ENCODE measurements around the gene FOXS1.

- TF ChIP-seq, protein P1, sequence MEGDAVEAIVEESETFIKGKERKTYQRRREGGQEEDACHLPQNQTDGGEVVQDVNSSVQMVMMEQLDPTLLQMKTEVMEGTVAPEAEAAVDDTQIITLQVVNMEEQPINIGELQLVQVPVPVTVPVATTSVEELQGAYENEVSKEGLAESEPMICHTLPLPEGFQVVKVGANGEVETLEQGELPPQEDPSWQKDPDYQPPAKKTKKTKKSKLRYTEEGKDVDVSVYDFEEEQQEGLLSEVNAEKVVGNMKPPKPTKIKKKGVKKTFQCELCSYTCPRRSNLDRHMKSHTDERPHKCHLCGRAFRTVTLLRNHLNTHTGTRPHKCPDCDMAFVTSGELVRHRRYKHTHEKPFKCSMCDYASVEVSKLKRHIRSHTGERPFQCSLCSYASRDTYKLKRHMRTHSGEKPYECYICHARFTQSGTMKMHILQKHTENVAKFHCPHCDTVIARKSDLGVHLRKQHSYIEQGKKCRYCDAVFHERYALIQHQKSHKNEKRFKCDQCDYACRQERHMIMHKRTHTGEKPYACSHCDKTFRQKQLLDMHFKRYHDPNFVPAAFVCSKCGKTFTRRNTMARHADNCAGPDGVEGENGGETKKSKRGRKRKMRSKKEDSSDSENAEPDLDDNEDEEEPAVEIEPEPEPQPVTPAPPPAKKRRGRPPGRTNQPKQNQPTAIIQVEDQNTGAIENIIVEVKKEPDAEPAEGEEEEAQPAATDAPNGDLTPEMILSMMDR (IDR thresholded peaks at IDR 0.05; ENCODE audit: low read length) = no peak
- TF ChIP-seq EZH2 (optimal IDR thresholded peaks at IDR 0.05; ENCODE audit: low read depth, low read length) = no peak
These were observed 2.8 kb downstream of the FOXS1 start for GRCh38 chr20:31842471-31843157.

Data from MM.1S (cell line).